ENCODE measurements around the gene KCNG2.

- TF ChIP-seq EZH2phosphoT487 (IDR thresholded peaks at IDR 0.05; ENCODE audit: borderline replicate concordance, low read depth) (no peak), CTCF (IDR thresholded peaks at IDR 0.05) (no peak), REST (IDR thresholded peaks at IDR 0.05; ENCODE audit: low read depth, low read length) (no peak), EP300 (IDR thresholded peaks at IDR 0.05; ENCODE audit: borderline replicate concordance in 1 of 2, low read depth in 1 of 2, low read length in 1 of 2) (no peak), RAD21 (IDR thresholded peaks at IDR 0.05; ENCODE audit: low read length) (no peak)
These were observed 37.1 kb downstream of the KCNG2 start for GRCh38 chr18:79834834-79835233.

All from SK-N-SH (cell line).